ENCODE results near the gene OVOL3.
A peak's percentile ranks its signal among the peaks of the same experiment; 100 is the strongest.
"Not testable (repeated sequence)": the region's sequence is repeated elsewhere in the genome, so short reads cannot be mapped to it uniquely, and the experiment has no call there.

Gene OVOL3

DNA sequence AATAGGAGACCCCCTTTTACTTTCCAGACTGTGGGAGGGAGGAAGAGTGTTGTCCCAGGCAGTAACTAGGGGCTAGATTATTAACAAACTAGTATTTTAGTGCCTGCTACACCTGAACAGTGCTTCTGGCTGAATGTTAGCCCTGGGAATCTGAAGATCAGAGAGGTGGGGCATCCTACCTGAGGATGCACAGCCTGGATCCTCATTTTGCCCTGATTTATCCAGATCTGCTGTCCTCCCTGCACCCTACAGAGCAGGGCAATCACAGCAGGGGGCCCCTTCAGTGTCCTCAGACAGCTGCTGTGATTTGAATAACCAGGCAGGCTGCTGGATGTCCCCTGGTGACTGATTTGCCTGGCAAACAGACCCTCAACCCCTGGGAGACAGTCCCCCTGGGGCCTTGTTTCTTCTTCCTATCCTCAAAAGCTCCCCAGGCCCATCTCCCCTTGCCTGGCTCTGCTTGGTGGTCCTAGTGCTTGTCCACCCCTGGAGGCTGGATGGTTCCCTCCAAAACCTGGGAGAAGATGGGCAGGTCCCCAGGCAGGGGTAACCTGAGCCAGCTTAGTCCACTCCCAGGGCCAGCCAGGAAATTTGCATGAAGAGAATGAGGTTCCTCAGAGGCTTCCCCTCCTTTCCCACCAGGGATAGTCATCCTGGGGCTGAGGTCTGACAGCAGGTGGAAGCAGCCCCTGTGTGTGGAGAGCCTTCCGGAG, at the start of gene OVOL3:
Gene OVOL3, plus strand, starts transcription at position 657 of the 713 bp plus-strand sequence. CDS start 60 bp downstream, outside the sequence.
- no peak for DNase-seq (ENCODE audit: low spot score)

DNA sequence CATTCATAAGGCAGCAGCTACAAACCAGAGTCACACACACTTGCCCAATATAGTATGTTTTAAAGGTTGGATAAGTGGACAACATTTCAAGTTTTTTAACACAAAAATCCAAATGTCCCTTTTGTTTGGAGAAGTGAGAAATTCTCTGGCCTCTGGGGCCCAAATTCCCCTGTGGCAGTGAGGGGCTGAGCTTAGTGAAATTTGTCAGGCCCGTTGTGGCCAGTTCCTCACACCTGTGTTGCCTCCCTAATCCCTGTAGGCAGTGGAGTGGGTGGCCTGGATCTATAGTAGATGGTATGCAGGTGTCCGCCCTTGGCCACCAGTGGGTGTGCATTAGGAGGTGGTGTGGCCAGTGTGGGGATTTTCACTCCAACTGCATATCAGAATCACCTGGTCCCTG, 49.6 kb upstream of the OVOL3 start:
- DNase-seq (ENCODE audit: low spot score), result no peak

DNA sequence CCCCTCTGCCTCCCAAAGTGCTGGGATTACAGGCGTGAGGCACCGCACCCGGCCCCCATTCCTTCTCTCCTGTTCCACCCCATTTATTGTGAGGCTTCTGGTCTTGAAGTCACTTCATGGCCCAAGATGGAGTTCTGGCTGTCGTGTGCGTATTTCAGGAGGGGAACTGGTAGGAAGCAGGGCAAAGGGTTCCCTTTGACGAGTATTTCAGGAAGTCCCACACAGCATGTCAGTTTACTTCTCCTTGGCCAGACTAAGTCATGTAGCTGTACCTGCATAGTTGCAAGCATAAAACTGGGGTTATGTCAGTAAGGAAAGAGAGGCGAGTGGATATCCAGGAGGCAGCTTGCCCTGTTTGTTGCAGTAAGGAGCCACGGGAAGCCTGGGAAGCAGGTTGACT, 46.1 kb upstream of the OVOL3 start:
- DNase-seq (ENCODE audit: low spot score), result no peak

DNA sequence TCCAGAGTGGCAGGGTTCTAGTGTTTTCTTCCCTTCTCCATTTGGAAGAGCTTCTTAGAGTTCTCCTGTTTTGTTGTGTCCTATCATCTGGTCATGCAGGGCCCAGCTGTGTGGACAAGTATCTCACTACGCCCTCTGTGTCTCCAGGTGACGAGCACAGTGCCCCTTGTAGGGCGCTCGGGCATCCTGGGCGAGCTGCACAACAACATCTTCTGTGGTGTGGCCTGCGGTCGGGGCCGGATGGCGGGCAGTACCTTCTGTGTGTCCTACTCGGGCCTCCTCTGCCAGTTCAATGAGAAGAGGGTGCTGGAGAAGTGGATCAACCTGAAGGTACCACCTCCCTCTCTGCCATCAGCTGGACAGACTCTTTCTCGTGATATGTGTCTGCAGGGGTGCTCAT, 43.3 kb upstream of the OVOL3 start:
- no peak for DNase-seq (ENCODE audit: low spot score)

DNA sequence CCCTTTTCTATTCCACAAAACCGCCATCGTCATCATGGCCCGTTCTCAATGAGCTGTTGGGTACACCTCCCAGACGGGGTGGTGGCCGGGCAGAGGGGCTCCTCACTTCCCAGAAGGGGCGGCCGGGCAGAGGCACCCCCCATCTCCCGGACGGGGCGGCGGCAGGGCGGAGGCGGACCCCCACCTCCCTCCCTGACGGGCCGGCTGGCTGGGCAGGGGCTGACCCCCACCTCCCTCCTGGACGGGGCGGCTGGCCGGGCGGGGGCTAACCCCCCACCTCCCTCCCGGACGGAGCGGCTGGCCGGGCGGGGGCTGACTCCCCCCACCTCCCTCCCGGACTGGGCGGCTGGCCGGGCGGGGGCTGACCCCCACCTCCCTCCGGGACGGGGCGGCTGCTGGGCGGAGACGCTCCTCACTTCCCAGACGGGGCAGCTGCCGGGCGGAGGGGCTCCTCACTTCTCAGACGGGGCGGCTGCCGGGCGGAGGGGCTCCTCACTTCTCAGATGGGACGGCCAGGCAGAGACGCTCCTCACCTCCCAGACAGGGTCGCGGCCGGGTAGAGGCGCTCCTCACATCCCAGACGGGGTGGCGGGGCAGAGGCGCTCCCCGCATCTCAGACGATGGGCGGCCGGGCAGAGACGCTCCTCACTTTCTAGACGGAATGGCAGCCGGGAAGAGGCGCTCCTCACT, 42.0 kb upstream of the OVOL3 start:
- DNase-seq (ENCODE audit: low spot score), result not testable (repeated sequence)

DNA sequence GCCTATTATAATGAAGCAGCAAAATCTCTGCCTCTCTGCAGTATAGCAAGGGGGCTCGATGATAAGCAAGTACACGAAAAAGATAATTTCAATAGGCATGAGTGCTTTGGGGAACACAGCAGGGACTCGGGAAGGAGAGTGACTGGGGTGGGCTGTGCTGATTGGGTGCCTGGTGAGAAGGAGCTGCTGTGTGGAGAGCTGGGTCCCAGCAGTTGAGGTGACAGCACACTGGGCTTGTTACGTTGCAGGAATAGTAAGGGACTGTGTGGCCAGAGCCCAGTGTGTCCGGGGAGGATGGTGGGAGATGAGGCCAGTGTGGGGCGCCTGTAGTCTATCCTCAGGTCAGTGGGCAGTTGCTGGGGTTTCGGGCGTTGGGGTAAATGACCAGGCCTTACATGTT, 38.9 kb upstream of the OVOL3 start:
- no peak for DNase-seq (ENCODE audit: low spot score)

DNA sequence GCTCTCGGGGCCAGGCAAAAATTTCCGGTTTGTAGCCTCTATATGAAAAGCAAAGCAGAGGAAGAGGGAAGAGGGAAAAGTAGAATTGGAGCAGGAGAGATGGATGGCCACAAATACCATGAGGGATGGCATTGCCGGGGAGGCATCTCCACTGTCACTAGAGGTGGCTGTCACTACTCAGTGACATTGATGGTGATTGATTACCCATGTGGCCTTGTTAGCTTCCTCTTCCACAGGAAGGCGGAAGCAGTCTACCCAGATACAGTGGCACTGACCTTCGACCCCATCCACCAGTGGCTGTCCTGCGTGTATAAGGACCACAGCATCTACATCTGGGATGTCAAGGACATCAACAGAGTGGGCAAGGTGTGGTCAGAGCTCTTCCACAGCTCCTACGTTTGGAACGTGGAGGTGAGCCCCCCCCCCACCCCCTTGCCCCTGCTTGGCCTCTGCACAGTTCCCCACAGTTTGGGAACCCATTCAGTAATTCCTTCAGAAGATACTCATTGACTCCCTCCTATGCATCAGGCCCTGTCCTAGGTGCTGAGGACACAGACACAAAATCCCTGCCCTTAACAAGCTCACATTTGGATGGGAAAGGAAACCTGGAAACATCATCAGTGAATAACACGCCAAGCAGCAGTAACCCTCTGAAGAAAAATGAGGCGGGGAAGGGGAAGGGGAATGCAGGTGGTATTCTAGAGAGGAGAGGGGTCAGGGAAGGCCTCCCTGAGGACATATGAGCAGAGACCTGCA, 37.6 kb upstream of the OVOL3 start:
- DNase-seq (ENCODE audit: low spot score), result no peak

DNA sequence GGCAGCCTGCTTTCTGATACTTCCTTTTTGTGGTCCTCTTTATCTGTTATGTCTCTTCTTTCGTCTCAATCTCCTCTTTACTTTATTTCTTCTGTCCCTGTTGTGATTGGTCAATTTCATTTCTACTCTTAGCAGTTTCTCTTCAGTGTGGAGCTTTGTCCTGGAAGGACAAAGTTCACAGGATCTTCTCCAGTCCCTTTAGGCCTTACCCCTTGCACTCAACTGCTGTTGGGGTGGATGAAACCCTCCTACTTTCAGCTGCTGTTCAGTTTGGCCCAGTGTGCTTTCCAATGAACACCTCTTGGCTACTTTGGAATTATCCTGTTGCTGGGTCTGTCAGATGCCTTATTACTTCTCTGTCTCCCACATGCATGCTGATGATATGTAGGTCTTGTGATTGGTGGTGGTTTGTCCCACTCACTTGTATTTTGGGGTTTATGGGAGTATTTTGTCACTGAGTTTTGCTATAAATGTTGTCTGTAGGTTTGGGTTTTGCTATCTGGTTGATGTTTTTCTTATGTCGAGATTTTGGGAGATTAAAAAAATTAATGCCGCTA, 31.5 kb upstream of the OVOL3 start:
- DNase-seq (ENCODE audit: low spot score), result no peak

DNA sequence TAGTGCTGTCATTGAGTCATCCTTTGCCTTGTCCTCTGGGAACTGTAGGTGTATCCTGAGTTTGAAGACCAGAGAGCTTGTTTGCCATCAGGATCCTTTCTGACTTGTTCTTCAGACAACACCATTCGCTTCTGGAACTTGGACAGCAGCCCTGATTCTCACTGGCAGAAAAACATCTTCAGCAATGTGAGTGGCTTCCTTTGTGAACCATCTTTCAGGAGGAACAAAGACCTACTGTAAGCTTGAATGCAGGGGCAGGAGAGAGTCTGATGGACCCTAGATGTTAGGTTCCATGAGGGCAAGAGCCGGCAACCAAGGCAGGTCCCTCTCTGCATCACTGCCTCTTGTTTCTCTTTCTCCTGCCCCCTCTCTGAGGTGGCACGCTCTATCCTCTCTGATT, 29.6 kb upstream of the OVOL3 start:
- DNase-seq (ENCODE audit: low spot score), result no peak

DNA sequence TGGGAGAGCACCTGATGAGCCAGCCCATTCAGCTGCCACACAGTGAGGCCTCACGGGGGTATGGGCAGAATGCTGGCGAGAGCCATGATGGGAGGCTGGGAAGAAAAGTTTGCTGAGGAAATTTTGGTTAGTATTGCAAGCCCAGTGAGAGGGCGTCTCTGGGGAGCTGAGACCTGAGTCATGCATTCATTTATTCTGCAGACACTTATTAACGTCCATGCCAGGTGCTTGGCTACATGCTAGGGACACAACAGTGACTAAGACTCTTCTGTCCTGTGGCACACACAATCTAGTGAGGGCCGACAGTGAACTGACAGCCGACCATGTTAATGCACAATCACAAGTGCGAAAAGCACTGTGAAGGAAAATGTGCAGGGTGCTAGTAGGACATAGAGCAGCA, 29.0 kb upstream of the OVOL3 start:
- DNase-seq (ENCODE audit: low spot score), result no peak

DNA sequence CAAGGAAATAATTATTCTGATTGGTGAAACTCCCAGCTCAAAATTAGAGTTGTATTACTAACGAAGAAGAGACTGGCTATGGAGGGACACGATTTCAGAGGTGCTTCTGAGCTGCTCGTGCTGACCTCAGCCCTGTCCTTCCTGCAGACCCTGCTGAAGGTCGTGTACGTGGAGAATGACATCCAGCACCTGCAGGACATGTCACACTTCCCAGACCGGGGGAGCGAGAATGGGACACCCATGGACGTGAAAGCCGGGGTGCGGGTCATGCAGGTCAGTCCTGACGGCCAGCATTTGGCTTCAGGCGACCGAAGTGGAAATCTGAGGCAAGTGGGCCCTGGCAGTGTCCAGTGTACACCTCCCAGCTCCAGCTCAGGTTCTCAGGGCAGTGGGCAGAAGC, 28.0 kb upstream of the OVOL3 start:
- DNase-seq (ENCODE audit: low spot score), result no peak

DNA sequence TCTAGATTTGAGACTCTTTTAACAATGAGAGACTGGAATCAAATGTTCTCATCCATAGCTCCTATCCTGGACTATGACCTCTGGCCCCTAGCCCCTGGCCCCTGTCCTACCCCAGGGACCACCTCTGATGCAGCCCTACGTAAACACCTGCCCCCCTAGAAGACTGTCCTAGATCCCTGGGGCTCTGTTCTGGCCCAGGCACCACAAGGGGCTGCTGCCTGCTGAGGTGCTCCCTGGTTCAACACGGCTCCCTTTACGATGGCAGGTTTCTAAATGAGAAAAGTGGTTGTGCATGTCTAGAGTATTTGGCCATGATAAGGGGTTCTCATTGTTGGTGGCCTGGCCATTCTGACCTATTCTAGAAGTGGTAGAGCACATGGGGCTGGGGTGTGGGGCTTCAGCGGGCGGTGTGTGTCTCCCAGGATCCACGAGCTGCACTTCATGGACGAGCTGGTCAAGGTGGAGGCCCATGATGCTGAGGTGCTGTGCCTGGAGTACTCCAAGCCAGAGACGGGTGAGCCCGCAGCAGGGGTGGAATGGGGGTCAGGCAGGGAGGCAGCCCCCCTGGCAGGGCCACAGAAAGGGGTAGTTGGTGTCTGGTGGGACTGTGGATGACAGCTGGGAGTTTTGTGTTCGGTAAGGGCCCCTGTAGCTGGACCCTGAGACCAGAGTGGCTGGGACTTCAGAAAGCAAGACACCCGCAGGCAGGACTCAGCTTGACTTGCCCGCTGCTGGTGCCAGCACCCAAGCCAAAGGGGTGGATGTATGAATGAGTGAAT, 26.5 kb upstream of the OVOL3 start:
- DNase-seq (ENCODE audit: low spot score), result no peak

DNA sequence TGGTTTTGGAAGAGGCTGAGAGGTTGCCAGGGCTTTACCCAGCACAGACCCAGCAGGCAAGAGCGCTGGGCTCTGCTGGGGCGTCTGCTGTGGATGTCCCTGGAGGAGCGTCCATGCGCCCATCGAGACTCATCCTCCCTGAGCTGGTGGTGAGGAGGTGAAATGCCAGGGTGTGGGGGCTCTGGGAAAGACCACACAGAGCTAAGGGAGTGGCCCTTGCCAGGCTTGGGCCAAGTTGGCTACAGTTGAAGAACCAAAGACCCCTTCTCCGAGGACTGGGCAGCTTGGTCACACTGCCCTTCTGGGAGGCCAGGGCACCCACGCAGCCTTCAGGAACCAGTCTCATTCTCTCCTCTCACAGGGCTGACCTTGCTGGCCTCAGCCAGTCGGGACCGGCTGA, 24.6 kb upstream of the OVOL3 start:
- no peak for DNase-seq (ENCODE audit: low spot score)

DNA sequence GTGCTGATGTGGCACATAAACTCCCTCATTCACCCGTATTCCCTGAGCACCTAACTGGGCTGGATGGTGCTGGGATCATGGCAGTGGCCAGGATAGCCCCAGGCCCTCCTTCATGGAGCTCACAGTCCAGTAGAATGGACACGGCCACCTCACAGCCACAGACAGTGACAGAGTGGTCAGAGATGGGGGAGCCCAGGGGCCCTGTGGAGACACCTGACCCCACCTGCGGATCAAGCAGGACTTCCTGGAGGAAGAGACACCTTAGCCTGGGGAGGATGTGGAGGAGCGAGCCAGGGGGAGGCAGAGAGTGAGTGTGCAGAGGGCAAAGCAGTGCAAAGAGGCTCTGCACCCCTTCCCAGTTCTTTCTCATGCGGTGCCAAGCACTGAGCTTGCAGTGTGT, 21.1 kb upstream of the OVOL3 start:
- no peak for DNase-seq (ENCODE audit: low spot score)

DNA sequence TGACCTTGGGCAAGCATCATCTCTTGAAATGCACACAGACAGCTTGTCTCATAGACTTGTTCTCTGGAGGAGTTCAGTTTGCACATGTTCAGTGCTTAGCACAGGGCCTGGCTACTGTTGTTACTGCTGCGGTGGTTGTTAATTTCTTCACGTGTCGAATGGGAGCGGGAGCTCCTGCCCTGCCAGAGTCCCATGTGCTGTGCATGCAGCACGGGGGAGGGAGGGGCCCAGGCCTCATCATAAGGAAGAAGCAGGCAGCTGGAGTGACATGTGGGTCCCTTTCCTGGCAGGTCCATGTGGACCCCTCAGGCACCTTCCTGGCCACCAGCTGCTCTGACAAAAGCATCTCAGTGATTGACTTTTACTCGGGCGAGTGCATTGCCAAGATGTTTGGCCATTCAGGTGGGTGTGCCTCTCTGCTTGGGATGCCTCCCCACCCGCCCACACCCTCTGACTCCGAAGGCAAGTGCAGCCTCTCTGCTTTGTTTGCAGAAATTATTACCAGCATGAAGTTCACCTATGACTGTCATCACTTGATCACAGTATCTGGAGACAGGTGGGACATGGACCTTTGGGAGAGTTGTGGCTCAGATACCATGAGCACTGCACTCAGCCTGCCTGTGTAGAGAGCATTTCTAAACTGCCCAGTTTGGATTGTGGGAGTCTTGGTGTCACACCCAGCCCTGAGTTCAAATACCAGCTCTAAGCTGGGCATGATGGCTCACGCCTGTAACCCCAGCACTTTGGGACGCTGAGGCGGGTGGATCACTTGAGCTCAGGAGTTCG, 19.8 kb upstream of the OVOL3 start:
- no peak for DNase-seq (ENCODE audit: low spot score)

DNA sequence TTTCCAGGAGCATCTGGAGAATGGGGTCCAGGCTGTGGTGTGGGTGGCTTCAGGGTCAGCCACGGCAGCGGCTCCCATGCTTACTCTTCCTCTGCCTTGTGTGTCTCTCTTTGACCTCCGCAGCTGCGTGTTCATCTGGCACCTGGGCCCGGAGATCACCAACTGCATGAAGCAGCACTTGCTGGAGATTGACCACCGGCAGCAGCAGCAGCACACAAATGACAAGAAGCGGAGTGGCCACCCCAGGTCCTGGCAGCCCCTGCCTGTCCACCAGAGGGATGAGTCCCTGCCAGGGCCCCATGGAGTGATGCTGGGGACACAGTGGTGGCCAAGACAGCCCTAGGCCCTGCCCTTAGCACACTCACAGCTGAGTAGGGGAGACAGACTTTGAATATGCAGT, 18.4 kb upstream of the OVOL3 start:
- no peak for DNase-seq (ENCODE audit: low spot score)

DNA sequence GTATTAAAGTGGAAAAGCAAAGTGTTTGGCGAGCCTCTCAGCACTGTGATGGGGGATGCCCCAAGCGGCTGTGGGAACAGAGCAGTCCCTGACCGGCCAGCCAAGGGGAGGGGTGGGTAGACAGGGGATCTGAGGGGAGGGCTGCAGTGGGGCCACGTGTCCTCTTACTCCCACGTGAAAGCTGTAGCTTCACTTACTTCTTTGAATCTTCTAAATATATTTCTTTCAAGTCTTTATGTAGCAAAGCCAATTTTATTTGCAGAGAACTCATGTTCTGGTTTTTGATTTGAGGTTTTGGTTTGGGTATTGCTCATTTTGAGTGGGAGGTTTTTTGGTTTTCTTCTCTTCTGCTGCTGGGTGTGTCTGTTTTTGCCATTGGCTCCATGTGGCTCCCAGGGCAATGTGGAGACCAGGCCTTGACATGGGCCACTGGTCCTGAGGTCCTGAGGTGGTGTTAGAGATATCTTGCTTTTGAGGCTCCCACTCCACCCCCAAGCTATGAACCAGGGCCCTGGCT, 17.7 kb upstream of the OVOL3 start:
- DNase-seq (ENCODE audit: low spot score), result peak; percentile 35

DNA sequence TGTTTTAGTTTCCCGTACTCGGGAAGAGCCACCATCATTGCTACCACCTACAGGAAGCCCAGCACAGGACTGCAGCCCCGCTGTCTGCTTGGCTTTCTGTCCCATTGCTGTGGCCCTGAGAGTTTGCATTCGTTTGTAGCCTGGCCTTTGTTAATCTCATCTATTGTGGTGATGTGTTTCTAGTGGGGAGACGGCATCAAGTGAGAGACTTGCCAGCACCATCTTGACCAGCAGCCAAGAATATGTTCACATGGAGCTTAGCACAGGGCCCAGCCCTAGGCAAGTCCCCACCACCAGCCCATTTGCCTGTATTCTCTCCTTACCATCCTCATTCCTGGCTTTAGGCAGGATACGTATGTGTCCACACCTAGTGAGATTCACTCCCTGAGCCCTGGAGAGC, 17.3 kb upstream of the OVOL3 start:
- DNase-seq (ENCODE audit: low spot score), result no peak

DNA sequence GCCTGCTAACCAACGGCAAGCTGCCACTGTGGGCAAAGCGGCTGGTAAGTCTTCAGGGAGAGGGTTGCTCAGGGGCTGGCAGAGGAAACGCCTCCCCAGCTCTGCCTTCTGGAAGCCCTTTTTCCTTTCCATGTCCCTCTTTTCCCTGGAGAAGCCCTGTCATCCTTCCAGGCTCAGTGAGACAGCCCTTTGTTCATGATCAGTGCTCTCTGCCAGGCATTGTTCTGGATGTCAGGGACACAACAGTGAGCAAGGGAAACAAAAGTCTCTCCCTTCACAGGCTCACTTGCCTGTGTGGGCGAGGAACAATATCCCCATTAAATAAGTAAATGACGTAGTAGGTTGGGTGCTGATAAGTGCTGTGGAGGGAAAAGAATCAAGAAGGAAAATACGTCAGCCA, 13.9 kb upstream of the OVOL3 start:
- no peak for DNase-seq (ENCODE audit: low spot score)

DNA sequence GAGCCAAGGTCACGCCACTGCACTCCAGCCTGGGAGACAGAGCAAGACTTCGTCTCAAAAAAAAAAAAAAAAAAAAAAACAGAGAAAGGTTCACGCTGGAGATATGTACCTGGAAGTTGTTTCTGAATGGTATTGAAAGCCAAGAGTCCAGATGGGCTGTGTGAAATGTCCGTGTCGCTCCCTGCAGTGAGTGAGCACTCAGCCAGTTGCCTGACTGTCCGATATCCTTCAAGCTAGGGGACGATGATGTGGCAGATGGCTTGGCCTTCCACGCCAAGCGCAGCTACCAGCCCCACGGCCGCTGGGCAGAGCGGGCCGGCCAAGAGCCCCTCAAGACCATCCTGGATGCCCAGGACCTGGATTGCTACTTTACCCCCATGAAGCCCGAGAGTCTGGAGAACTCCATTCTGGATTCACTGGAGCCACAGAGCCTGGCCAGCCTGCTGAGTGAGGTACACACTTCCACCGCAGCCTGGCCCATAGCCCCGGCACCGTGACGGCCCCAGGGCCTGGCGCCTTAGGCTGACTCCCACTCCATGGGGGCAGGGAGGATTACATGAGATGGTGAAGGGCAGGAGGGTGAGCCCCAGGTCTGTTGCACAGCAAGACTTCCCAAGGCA, 11.7 kb upstream of the OVOL3 start:
- no peak for DNase-seq (ENCODE audit: low spot score)

DNA sequence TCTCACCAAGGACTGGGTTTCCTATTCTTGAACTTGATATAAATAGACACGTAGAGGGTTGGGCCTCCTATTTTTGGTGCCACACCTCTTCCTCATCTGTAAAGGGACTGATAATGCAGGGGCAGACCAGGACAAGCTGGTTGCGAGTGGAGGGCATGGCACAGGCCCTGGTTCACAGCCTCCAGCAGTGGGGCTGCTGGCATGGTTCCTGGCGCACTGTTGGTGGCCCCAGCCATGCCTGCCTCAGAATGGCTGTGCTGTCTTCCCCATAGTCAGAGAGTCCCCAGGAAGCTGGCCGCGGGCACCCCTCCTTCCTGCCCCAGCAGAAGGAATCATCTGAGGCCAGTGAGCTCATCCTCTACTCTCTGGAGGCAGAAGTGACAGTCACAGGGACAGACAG, 10.5 kb upstream of the OVOL3 start:
- DNase-seq (ENCODE audit: low spot score), result no peak

All from activated CD4-positive, alpha-beta T cell treated with anti-CD3 and anti-CD28 coated beads, Interleukin-2, Interleukin-4, amounts not matched to agents 100 ng/mL and 50 ng/mL, durations not matched to agents 16 hours and 8 hours (primary cell).